GM18511 (cell line): Measurements from ENCODE around the gene PRKACG.
"Not testable (repeated sequence)": the region's sequence is repeated elsewhere in the genome, so short reads cannot be mapped to it uniquely, and the experiment has no call there.

Experiments
- ATAC-seq: cut with Tn5 transposase; IDR thresholded peaks from one replicate; pipeline ENCODE4 v1.9.1; 2021; ENCODE audit warnings: mild to moderate bottlenecking, moderate library complexity; ENCODE audit not compliant: unreplicated experiment

The PRKACG gene

GRCh38 chr9:69027355-69028097 lies 13.6 kb upstream of the PRKACG start:
- peak; percentile 89 for ATAC-seq

- no peak for ATAC-seq
Observed at GRCh38 chr9:69023650-69024049, 9.7 kb upstream of the PRKACG start.

DNA sequence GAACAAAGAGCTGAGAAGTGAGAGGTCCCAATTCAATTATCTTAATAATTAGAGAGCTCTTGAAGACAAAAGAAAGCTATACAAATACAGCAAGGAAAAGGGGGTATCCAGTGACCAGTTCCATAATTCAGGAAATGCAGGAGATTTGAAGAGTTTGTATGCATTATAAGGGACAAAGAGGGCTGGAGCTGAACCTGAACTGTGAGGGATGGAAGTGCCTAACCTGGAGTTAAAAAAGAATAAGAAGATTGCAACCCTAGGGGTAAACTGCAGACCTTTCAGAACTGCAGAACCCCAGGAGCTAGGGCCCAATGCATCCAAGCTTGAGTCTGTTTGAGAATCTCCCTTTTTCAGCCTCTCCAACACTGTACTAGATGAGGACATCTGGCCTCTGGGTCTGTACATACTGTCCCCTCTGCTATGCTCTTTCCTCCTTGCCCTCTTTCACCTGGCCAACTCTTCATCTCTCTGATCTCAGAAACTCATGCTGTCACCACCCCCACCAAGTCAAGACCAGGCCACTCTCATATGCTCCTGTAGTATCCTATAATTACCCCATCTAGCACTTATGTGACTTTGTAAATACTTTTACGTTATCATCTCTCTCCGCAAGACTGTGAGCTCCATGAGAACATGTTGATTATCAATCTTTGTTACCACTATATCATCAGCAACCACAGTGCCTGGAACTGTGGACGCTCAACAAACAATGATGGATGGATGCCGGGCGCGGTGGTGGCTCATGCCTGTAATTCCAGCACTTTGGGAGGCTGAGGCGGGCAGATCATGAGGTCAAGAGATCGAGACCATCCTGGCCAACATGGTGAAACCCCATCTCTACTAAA lies 6.6 kb upstream of the PRKACG start:
- no peak for ATAC-seq

DNA sequence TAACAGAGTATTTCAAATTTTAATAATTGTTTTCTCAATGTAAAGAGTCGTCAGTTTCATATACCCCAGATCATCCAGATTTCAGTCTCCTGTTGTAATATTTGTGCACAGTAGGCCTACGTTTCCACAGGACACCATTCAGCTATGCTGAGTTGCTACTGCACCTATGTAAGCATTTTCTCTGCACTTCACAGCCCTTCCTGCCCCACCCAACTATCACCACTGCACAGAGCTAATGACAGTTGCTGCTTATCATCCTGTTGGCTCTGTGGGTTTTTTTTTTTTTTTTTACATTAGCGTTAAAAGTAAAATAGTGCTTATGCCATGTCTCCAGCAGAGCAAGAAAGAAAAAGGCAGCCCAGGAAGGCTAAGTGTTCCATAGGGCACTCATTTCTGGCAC lies 5.9 kb upstream of the PRKACG start:
- no peak for ATAC-seq

- no peak for ATAC-seq
Observed at GRCh38 chr9:69018737-69019136, 4.8 kb upstream of the PRKACG start.

GRCh38 chr9:69016191-69017096 lies 2.5 kb upstream of the PRKACG start:
- no peak for ATAC-seq

DNA sequence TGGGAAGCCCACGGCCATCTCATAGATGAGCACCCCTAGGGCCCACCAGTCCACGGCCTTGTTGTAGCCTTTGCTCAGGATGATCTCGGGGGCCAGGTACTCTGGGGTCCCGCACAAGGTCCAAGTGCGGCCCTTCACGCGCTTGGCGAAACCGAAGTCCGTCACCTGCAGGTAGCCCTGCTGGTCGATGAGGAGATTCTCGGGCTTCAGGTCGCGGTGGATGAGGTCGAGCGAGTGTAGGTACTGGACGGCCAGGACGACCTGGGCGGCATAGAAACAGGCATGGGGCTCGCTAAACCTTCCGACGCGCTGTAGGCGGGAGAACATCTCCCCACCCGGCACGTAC lies 558 bp downstream of the PRKACG start:
- ATAC-seq: no peak

- no peak for ATAC-seq
Observed at GRCh38 chr9:69012696-69013381, 1.1 kb downstream of the PRKACG start.

- ATAC-seq: no peak
Observed at GRCh38 chr9:69009708-69010107, 4.2 kb downstream of the PRKACG start.

- ATAC-seq: no peak
Observed at GRCh38 chr9:69004836-69005235, 9.1 kb downstream of the PRKACG start.

- ATAC-seq: no peak
Observed at GRCh38 chr9:69003051-69003450, 10.9 kb downstream of the PRKACG start.

DNA sequence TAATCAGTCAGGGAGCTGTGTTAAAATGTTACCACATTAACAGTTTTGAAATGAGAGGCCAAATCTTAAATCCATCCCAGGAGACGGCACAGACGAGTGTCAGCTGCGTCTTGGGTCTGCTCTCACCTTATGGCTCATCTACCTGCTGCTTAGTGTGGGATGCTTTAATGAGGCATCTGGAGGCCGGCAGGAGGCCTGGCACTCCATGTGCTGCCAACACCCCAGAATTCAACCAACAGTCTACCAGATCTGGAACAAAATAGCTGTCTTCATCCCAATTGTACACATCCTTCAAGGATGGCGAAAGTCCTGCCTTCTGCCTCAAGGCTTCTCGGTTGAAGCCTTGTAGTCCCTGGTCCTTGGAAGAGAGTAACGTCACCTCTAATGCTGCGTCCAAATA lies 12.0 kb downstream of the PRKACG start:
- ATAC-seq: no peak

DNA sequence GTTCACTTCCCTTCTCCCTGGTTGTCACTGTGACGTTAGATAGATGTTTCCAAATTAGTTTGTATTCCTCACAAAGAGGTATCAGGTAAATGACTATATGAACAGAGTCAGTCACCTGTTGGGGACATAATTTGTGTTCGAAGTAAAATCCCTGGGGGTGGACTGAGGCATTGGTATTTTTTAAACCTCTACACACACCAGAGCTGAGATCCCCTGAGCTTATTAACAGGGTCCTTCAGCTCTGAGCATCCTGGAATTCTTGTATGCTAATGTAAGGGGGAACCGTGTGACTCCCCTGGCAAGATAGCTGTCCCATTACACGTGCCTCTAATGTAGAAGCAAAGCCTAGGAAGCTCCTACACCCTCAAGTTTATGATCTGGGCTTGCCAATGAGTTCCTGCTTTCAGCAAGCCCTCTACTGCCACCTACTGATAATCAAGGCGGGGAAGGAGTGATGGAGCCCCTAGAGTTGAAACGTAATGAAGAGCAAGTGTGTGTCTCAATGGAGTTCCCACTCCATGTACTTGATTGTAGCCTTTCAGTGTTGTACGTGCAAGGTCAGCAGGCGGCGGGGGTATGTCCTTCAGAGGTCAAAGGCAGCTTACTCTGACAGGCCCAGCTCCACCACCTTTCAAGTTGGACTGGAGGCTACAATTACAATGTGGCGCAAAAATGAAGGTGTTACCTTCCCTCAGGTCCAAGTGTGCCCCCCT lies 14.4 kb downstream of the PRKACG start:
- peak; percentile 86 for ATAC-seq

GRCh38 chr9:68998812-68999211 lies 15.1 kb downstream of the PRKACG start:
- no peak for ATAC-seq

GRCh38 chr9:68998385-68998784 lies 15.5 kb downstream of the PRKACG start:
- ATAC-seq: no peak

DNA sequence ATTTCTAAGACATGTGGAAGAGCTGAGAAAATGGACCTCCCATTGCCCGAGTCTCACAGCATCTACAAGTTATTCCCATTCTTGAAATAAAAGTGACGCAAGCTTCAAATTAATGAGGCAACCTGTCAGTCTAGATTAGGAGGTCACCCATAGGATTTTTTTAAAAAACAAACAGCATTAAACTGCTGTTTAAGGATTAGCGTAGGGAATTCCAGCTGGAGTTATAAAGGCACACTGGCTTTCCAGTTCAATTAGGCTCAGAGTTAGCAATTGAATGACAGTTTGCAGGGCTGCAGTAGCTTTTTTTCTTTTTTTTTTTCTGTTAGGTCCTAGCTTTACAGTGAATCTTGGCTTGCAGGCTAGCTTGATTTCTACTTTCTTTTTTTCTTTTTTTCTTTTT lies 16.2 kb downstream of the PRKACG start:
- ATAC-seq: no peak

- no peak for ATAC-seq
Observed at GRCh38 chr9:68996462-68996861, 17.5 kb downstream of the PRKACG start.

DNA sequence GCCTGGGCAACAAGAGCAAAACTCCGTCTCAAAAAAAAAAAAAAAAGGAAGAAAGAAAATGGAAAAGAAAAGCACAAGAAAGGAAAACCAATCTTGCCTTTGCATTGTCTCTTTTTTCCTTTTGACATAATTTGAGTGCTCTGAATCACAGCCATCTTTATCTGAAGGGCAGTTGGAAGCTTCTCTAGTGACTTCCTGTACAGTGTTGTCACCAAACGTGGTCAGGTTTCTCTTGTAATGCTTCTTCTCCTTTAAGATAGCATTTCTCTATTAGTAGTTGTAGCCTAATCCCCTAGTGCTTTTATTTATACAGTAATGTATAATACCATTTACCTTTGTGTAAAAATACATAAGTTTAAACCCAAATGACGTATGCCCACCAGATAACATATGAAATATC lies 18.1 kb downstream of the PRKACG start:
- no peak for ATAC-seq

GRCh38 chr9:68991457-68991856 lies 22.5 kb downstream of the PRKACG start:
- no peak for ATAC-seq

- ATAC-seq: not testable (repeated sequence)
Observed at GRCh38 chr9:68986949-68987348, 27.0 kb downstream of the PRKACG start.
